Measurements from ENCODE around the gene CPT1B.

DNA sequence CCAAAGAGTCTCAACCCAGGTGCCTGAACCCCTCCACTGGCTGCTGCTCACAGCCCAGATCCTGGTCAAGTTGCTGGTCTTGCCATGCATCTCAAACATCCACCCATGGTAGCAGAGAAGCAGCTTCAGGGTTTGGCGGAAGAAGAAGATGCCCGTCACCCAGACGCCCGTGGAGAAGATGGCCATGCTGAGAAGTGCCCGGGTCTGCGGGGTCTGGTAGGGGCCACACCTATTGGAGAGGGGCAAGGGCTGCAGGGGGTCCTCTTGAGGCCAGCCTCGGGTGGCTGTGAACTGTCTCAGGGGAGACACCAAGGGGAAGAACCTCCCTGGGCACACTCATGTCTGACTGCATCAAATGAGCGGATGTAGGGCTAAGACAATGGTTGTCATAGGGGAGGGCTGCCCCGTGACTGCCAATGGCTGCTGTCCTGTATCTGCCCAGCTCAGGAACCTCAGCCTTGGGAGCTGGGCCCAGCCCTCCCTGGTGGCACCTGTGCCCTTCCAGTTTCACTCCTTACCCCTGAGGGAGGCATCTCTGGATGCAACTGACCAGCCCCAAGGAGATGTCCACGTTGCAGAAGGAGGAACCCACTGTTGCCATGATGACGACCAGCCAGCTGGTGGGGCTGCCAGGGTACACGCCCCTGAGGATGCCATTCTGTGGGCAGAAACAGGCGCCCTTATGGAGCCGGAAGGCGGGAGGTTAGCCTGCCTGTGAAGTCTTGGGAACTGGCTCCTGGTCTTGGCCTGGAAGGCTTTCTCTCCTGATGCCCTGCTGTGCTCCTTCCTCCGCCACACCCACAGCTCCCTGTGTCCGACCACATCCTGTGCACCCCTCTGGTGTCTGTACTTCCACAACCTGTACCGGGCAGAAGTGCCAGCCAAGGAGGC, 1.2 kb downstream of the CPT1B start:
- TF ChIP-seq GATA2 (IDR thresholded peaks at IDR 0.05; ENCODE audit: low read depth, low read length) = no peak
- no peak for TF ChIP-seq GATA3 (IDR thresholded peaks at IDR 0.05; ENCODE audit: low read depth, low read length)

All from SH-SY5Y (cell line).